Fibroblast of peridontal ligament (primary cell): Measurements from ENCODE around the gene UBE2J2.

Source experiments
- DNase-seq: peaks from one replicate; pipeline ENCODE4 v3.0.0-alpha.2; 2010; ENCODE audit errors: extremely low read depth

Gene UBE2J2

DNA sequence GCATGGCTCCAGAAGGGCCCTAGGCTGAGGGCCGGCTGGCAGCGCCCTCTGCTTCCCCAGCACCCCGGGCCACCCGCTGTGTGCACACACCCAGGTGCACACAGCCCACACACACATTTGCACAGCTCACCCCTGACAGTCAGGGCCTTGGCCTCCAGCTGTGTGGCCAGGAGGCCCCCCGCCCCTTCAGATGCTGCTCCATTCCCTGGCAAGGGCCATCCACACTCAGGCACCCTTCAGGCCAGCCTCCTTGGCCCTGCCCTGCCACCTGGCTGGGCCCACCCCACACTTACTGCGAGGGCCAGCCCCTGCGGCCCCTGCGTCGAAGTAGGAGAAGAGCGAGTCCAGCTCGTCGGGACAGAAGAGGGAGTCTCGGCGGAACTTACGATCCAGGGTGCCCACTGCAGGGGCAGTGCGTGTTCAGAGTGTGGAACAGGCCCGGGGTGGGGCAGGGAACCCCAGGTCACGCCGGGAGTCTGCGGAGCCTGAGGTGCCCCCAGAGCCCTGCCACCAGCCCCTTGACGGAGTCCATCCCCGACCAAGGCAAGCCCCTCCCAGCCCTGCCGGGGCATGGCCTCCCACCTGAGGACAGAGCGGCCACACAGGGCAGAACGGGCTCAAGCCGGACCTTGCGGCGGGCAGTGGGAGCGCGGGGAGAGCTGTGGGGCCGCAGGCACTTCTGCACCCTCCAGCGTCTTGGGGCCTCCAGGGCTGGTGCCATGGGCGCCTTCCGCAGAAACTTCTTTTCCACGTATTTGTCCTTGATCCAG lies 21.7 kb upstream of the UBE2J2 start:
- no peak for DNase-seq

DNA sequence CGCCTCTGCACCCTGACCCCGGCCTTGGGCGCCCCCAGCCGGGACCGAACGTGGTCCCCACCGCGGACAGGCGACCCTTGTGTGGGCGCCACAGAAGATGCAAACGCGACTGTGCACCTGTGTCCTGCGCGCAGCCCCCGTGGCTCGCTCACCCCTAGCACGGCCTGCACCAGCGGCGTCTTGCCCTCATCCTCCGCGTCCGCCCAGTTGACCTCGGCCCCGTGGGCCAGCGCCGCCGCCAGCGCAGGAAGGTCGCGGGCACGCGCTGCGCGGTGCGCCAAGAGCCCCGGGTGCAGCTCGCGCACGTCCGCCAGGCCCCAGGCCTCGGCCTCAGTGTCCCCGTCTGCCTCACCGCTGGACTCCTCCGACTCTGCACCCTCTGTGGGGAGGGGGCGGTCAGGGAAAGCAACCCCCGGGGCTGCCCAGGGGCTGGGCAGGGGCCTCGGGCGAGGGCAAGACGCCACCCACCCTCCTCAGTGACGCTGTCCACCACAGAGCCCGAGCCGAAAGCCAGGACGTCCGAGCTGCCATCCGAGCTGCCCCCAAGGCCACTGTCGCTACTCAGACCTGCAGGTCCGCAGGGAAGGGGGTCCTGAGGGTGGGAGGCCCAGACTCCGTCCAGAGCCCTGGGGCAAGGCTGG lies 20.7 kb upstream of the UBE2J2 start:
- DNase-seq: no peak

DNA sequence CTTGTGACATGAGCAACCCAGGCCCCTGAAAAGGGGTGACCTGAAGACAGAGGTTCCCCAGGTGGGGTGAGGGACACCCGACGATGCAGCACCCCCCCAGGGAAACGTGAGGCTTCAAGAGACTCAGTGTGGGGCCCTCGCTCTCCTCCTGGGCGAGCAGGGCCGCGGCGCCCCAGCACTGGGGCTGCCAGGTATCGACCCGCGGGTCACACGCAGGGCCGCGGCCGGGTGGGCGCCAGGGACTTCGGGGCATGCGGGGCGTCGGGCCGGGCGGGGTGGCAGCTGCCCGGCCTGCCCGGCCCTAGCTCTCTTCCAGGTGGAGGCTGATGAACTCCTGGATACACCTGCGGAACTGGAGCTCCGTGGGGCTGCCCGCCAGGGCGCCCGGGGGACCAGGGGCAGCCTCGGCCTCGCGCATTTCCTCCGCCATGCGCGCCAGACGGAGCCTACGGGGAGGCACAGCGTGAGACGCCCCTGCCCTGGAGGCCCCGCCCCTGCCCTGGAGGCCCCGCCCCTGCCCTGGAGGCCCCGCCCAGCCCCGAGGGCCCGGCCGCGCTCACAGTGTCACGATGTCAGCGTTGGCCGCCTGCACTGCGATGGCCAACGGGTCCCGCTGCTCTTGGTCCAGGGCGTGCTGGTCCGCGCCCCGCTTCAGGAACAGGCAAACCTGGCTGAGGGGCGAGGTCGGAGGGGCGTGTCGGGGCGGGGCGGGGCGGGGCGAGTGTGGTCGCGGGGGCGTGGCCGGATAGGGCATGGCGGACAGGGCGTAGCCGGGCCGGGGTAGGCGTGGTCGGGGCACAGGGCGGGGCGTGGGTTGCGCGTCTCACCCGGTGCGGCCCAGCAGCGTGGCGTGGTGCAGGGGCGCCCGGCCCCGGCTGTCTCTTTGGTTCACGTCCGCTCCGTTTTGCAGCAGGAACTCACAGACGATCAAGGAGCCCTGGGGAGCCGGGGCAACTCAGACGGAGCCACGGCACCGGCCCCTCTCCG lies 19.9 kb upstream of the UBE2J2 start:
- DNase-seq: no peak

GRCh38 chr1:1292851-1293250 lies 19.2 kb upstream of the UBE2J2 start:
- DNase-seq: no peak

DNA sequence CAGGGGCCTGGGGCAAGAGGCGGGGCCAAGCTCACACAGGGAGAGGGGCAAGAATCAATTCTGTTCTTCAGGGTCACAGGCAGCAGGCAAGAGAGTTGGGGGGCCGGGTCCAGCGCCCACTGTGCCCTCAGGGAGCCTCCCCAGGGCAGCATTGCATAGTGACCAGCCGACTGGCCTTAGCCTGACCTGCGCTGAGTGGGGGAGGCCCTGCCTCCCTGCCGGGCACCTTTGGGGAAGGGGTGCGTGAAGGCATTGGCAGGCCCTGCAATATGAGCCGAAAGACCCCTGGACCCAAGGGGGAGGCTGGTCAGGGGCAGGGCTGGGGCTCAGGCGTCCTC lies 18.8 kb upstream of the UBE2J2 start:
- DNase-seq: no peak

DNA sequence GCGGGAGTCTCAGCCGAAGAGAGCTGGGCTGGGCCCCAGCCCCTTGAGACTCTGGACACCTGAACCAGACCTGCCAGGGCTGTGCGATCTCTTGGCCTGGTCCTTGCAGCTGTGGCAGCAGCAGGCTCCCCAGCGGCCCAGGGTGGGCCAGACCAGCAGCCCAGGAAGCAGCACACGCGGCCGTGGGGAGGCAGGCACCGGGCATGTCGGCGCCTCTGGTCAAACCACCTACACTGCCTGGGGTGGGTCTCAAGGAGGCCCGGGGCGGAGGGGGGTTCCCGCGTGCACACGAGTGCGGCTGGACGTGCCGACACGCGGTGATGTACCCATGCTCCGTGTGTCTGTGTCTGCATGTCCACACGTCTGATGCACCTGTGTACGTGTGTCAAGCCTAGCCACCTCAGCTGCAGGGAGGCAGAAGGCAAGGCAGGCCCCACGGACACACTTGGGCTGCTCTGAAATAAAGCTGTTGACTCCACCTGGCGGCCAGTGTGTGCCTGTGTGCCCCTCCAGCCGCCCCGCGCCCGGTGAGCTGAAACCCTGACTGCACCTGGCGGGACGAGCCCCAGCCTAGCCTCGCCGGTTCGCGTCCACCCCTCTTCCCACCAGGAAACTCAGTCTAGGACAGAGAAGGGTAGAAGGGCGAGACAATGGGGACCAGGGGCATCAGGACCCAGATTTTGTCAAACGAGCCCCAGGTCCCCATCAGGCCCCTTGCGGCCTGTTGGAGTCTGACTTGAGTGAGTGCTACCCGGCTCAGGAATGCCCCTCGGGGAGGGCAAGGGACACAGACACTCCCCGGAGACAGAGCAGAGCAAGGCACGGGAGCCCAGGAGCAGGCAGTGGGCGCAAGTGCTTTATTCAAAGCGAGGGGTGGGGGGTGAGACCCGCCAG lies 18.1 kb upstream of the UBE2J2 start:
- DNase-seq: peak; percentile 37

DNA sequence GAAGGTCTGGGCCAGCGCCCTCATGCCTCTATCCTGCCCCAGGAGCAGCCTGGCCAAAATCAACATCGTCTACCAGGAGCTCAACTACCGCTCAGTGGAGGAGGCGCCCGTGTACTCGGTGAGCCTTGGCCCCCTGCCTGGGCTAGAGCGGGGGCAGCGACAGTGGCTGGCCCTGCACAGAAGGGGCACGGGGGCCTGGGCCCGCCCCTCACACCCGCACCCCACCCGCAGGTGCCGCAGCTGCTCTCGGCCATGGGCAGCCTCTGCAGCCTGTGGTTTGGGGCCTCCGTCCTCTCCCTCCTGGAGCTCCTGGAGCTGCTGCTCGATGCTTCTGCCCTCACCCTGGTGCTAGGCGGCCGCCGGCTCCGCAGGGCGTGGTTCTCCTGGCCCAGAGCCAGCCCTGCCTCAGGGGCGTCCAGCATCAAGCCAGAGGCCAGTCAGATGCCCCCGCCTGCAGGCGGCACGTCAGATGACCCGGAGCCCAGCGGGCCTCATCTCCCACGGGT lies 17.4 kb upstream of the UBE2J2 start:
- no peak for DNase-seq

DNA sequence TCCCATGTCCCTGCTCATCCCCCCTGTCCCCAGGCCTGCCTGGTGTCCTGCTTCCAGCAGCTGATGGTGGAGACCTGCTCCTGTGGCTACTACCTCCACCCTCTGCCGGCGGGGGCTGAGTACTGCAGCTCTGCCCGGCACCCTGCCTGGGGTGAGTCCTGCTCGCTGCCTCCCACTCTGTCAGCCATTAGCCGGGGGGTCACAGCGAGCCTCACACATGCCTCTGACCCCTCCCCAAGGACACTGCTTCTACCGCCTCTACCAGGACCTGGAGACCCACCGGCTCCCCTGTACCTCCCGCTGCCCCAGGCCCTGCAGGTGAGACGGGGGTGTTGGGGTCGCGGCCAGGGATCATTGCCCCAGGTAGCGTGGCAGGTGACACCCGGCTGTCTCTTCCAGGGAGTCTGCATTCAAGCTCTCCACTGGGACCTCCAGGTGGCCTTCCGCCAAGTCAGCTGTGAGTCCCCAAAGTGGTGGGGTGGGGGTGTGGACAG lies 16.6 kb upstream of the UBE2J2 start:
- no peak for DNase-seq

GRCh38 chr1:1287288-1288110 lies 13.8 kb upstream of the UBE2J2 start:
- DNase-seq: no peak

GRCh38 chr1:1286313-1287261 lies 12.9 kb upstream of the UBE2J2 start:
- DNase-seq: no peak

DNA sequence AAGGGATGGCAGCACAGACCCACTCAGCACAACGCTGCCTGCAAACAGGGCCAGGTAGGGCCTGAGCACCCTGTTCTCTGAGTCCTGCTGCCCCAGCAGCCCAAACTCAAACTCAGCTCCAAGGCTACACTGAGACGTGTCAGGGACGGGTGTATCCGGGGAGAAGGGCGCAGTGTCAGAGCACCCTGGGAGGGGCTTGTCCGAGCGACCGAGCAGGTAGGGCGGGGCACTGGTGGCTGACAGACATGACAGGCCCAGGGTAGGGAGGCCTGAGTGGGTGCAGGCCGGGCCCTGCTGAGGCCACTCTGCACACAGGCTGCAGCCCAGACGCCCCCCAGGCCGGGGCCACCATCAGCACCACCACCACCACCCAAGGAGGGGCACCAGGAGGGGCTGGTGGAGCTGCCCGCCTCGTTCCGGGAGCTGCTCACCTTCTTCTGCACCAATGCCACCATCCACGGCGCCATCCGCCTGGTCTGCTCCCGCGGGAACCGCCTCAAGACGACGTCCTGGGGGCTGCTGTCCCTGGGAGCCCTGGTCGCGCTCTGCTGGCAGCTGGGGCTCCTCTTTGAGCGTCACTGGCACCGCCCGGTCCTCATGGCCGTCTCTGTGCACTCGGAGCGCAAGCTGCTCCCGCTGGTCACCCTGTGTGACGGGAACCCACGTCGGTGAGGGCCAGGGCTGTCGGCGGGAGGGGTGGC lies 12.1 kb upstream of the UBE2J2 start:
- no peak for DNase-seq

- no peak for DNase-seq
These were observed 11.5 kb upstream of the UBE2J2 start for GRCh38 chr1:1285102-1285571.

GRCh38 chr1:1284221-1285101 lies 10.8 kb upstream of the UBE2J2 start:
- no peak for DNase-seq

GRCh38 chr1:1283821-1284220 lies 10.2 kb upstream of the UBE2J2 start:
- no peak for DNase-seq

DNA sequence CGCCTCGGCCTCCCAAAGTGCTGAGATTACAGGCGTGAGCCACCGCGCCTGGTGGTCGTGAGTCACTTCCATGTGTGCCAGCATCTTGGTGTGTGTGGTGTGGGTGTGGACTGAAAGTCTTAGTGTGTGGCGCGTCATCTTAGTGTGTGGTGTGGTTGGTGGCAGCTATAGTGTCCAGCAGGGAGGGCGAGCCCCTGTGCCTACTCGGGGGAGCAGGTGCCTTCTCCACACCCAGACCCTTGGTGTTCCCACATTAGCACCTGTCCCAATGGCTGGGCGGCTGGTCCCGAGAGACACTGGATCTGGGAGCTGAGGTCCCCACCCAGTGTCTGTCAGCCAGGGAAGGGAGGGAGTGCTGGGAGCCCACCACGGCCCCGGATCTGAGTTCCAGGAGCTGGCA lies 9.3 kb upstream of the UBE2J2 start:
- no peak for DNase-seq

DNA sequence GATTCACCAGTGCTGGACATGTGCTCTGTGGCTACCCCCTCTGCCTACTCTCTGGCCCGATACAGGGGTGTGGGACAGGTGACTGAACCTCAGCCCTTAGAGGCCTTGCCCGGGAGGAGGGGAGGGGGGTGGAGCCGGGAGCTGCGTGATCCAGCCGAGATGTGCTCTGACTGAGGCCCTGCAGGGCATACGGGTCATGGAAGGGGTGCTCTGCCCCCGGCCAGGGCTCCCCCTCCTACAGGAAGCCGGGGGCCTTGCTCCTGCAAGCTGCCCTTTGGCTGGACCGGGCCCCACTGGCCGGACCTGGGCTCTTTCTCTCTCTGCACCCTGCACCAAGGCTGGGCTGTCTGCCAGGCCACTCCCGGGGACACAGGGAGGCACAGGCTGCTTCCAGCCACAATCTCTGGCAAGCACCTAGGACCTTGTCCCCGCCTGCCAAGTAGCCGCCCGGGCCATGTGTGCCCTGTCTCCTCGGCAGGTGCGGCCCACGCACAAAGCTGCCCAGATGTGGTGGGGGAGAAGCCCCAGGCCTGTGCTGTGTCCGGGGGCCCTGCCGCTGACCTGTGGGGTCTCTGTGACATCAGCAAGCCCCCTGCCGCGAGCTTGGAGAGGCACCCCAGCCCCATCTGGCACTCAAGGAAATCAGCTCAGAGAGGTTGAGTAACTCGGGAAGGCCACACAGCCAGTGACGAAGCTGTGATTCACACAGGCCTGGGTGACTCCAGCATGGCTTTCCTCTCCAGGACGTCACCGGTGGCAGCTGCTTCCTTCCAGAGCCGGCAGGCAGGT lies 8.1 kb upstream of the UBE2J2 start:
- no peak for DNase-seq
